CD14-positive monocyte (primary cell): ENCODE results near the gene LRRC4C. TPM values are rescaled to one million over a fixed set of nuclear protein-coding genes. Genes with fewer than 3 reads are reported as not detected.

ENCODE experiments used
- DNase-seq, 3 donors: peaks; one replicate each; pipeline ENCODE4 v3.0.0-alpha.2; 2011 to 2022
- H2AFZ ChIP-seq: 2 replicates; pipeline ENCODE4 v1.6.0; 2012; ENCODE audit warnings: mild to moderate bottlenecking, low read depth, low read length, inconsistent platforms; ENCODE audit not compliant: insufficient read depth, poor library complexity, severe bottlenecking
- H3K27ac ChIP-seq, 2 donors: 1 replicate in 1 of 2; 2 replicates in 1 of 2; pipeline ENCODE4 v1.5.1; 2012 to 2013; ENCODE audit warnings: low read length in 2 of 2, control low read depth in 1 of 2, inconsistent platforms in 1 of 2, low read depth in 1 of 2, mild to moderate bottlenecking in 1 of 2
- H3K27me3 ChIP-seq, 2 donors: one replicate each; pipeline versions ENCODE4 v1.6.0 to v1.6.1; 2011 to 2013; ENCODE audit warnings: low read length in 2 of 2; ENCODE audit not compliant: control insufficient read depth in 2 of 2, insufficient read depth in 2 of 2
- H3K36me3 ChIP-seq, 2 donors: replicated peaks in 1 of 2; 1 replicate in 1 of 2; 2 replicates in 1 of 2; pipeline versions ENCODE4 v1.5.1 to v1.6.1; 2012 to 2013; ENCODE audit warnings: low read length in 2 of 2, control low read depth in 1 of 2, inconsistent platforms in 1 of 2, mild to moderate bottlenecking in 1 of 2; ENCODE audit not compliant: insufficient read depth in 2 of 2, control insufficient read depth in 1 of 2
- H3K4me1 ChIP-seq, 2 donors: 1 replicate in 1 of 2; 2 replicates in 1 of 2; pipeline versions ENCODE4 v1.5.1 to v1.6.1; 2012 to 2013; ENCODE audit warnings: low read length in 2 of 2, control low read depth in 1 of 2, inconsistent platforms in 1 of 2, mild to moderate bottlenecking in 1 of 2, moderate library complexity in 1 of 2; ENCODE audit not compliant: insufficient read depth in 2 of 2, control insufficient read depth in 1 of 2
- H3K4me2 ChIP-seq: replicated peaks from 2 replicates; pipeline ENCODE3; 2012; ENCODE audit warnings: low read length, moderate library complexity, mild to moderate bottlenecking; ENCODE audit not compliant: poor library complexity, severe bottlenecking; ENCODE audit errors: extremely low read depth
- H3K4me3 ChIP-seq, 3 experiments: fragments of 200-600 bp in 1 of 3; sonication (generic) in 1 of 3; replicated peaks in 1 of 3; 1 replicate in 2 of 3; 2 replicates in 1 of 3; pipeline ENCODE4 v1.5.1; 2011 to 2013; ENCODE audit warnings: low read length in 3 of 3, mild to moderate bottlenecking in 3 of 3, control low read depth in 2 of 3, low read depth in 2 of 3, inconsistent platforms in 1 of 3, moderate library complexity in 1 of 3
- H3K79me2 ChIP-seq: 2 replicates; pipeline ENCODE4 v1.6.0; 2012; ENCODE audit warnings: mild to moderate bottlenecking, control low read depth, inconsistent platforms, low read length, moderate library complexity; ENCODE audit not compliant: insufficient read depth
- H3K9ac ChIP-seq: 2 replicates; pipeline ENCODE4 v1.6.0; 2017; ENCODE audit warnings: low read length, mild to moderate bottlenecking; ENCODE audit not compliant: insufficient read depth, poor library complexity, severe bottlenecking
- H3K9me3 ChIP-seq, 2 donors: replicated peaks in 1 of 2; 1 replicate in 1 of 2; 2 replicates in 1 of 2; pipeline versions ENCODE4 v1.5.1 to v1.6.1; 2012 to 2013; ENCODE audit warnings: low read length in 2 of 2, control low read depth in 1 of 2; ENCODE audit not compliant: control insufficient read depth in 1 of 2, insufficient read depth in 1 of 2
- H4K20me1 ChIP-seq: 2 replicates; pipeline ENCODE4 v1.6.0; 2012; ENCODE audit warnings: mild to moderate bottlenecking, low read length, control low read depth, moderate library complexity; ENCODE audit not compliant: insufficient read depth
- H3K27ac Mint-ChIP-seq, 7 donors: one replicate each; pipeline ENCODE4 v1.8.0; 2020; ENCODE audit warnings: mild to moderate bottlenecking in 7 of 7, mixed read lengths in 7 of 7, moderate library complexity in 6 of 7, inconsistent platforms in 2 of 7
- H3K27me3 Mint-ChIP-seq, 3 donors: one replicate each; pipeline ENCODE4 v1.8.0; 2021 to 2022; ENCODE audit warnings: low read depth in 3 of 3, mild to moderate bottlenecking in 3 of 3, mixed read lengths in 3 of 3, moderate library complexity in 3 of 3, inconsistent platforms in 1 of 3
- H3K36me3 Mint-ChIP-seq, 2 donors: one replicate each; pipeline ENCODE4 v1.8.0; 2020; ENCODE audit warnings: mixed read lengths in 2 of 2, inconsistent platforms in 1 of 2, mild to moderate bottlenecking in 1 of 2
- H3K4me1 Mint-ChIP-seq: one replicate; pipeline ENCODE4 v1.8.0; 2020; ENCODE audit warnings: mild to moderate bottlenecking, mixed read lengths
- H3K4me3 Mint-ChIP-seq, 2 donors: one replicate each; pipeline ENCODE4 v1.8.0; 2020; ENCODE audit warnings: mild to moderate bottlenecking in 2 of 2, mixed read lengths in 2 of 2, moderate library complexity in 1 of 2
- H3K9me3 Mint-ChIP-seq, 7 donors: one replicate each; pipeline ENCODE4 v1.8.0; 2020 to 2022; ENCODE audit warnings: mixed read lengths in 7 of 7, mild to moderate bottlenecking in 6 of 7, moderate library complexity in 6 of 7, inconsistent platforms in 2 of 7
- WGBS: methylation state at CpG from one replicate; pipeline ENCODE4 v1.1.5; 2013; ENCODE audit warnings: missing lambda C conversion rate; ENCODE audit not compliant: insufficient coverage; 5-methylcytosine and 5-hydroxymethylcytosine counted together
- intact Hi-C, 2 donors: fragments of 100-400 bp; cut with micrococcal nuclease; formaldehyde crosslinking; loops; one replicate each; pipeline versions ENCODE4 v1.15.0 to v1.15.1; 2023
- polyA plus RNA-seq, 3 donors: library from polyadenylated mRNA; depleted of rRNA in 1 of 3; unstranded in 2 of 3; stranded (reverse) in 1 of 3; fragments of 300-500 nt in 2 of 3; fragments of >200 nt in 1 of 3; fragmentation: Illumina TruSeq in 2 of 3; gene quantifications; 1 replicate in 2 of 3; 2 replicates in 1 of 3; pipeline ENCODE4 v1.2.3, GENCODE V29; 2012 to 2021
- TF ChIP-seq, protein P1 (sequence below): fragments of 200-600 bp; IDR thresholded peaks from one replicate; pipeline ENCODE4 v1.8.0; 2022; ENCODE audit warnings: antibody characterized with exemption, mild to moderate bottlenecking

LRRC4C gene
- polyA plus RNA-seq, 3 donors = not detected

- Histone ChIP-seq H3K4me3 (no peak overlapping the region), H3K4me1 (no peaks in the 10 kb centered on the region), H3K27ac (no peak overlapping the region), H3K27me3 (no peaks in the 10 kb centered on the region), H3K9me3 (peaks cover 4 to 5% of the 10 kb centered on the region in 2 donors), H3K79me2 (no peaks in the 10 kb centered on the region), H4K20me1 (no peaks in the 10 kb centered on the region), H2AFZ (no peak overlapping the region), H3K4me2 (no peak overlapping the region), H3K9ac (no peak overlapping the region), H3K36me3 (no peaks in the 10 kb centered on the region)
- Mint-ChIP-seq H3K9me3 (peaks cover 0 to 11% (median 1%) of the 10 kb centered on the region in 7 donors), H3K4me1 (no peaks in the 10 kb centered on the region), H3K27ac (no peak overlapping the region), H3K36me3 (no peaks in the 10 kb centered on the region), H3K4me3 (no peak overlapping the region), H3K27me3 (no peaks in the 10 kb centered on the region)
- WGBS = 100% methylated on average over 1 of the region's 3 CpGs
- DNase-seq = no peak
- TF ChIP-seq, protein P1, sequence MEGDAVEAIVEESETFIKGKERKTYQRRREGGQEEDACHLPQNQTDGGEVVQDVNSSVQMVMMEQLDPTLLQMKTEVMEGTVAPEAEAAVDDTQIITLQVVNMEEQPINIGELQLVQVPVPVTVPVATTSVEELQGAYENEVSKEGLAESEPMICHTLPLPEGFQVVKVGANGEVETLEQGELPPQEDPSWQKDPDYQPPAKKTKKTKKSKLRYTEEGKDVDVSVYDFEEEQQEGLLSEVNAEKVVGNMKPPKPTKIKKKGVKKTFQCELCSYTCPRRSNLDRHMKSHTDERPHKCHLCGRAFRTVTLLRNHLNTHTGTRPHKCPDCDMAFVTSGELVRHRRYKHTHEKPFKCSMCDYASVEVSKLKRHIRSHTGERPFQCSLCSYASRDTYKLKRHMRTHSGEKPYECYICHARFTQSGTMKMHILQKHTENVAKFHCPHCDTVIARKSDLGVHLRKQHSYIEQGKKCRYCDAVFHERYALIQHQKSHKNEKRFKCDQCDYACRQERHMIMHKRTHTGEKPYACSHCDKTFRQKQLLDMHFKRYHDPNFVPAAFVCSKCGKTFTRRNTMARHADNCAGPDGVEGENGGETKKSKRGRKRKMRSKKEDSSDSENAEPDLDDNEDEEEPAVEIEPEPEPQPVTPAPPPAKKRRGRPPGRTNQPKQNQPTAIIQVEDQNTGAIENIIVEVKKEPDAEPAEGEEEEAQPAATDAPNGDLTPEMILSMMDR = no peak
- intact Hi-C loops = no loop called here
Observed at GRCh38 chr11:40517122-40517521, 942.3 kb downstream of the LRRC4C start.

GRCh38 chr11:40514124-40514523 lies 945.3 kb downstream of the LRRC4C start:
- H3K4me1 ChIP-seq = no peaks in the 10 kb centered on the region
- intact Hi-C loops = no loop called here

More at GRCh38 chr11:40514124-40514523, 945.3 kb downstream of the LRRC4C start:
- no peak overlapping the region for H3K4me3 Mint-ChIP-seq
- no peaks in the 10 kb centered on the region for H3K4me1 Mint-ChIP-seq
- Histone ChIP-seq H3K9ac (no peak overlapping the region), H3K27me3 (no peaks in the 10 kb centered on the region), H4K20me1 (no peaks in the 10 kb centered on the region), H3K4me3 (no peak overlapping the region), H2AFZ (no peak overlapping the region), H3K79me2 (no peaks in the 10 kb centered on the region), H3K27ac (no peak overlapping the region), H3K36me3 (no peaks in the 10 kb centered on the region), H3K4me2 (no peak overlapping the region), H3K9me3 (peaks cover 5 to 6% of the 10 kb centered on the region in 2 donors)
- H3K9me3 Mint-ChIP-seq = peaks cover 0 to 10% (median 1%) of the 10 kb centered on the region in 7 donors
- no CpG with 5 or more reads among the region's 1 CpG for WGBS
- H3K36me3 Mint-ChIP-seq = no peaks in the 10 kb centered on the region
- no peak for DNase-seq
- H3K27ac Mint-ChIP-seq = peak overlapping the region in 1 of 7 donors; percentile 61
- no peaks in the 10 kb centered on the region for H3K27me3 Mint-ChIP-seq
- TF ChIP-seq, protein P1 = no peak
